Prostate gland (tissue), 2 donors: ENCODE results near the gene PACSIN3.

Source experiments
- CTCF ChIP-seq, 4 experiments: fragments of 200-600 bp in 2 of 4; fragments of 450-650 bp in 2 of 4; sonication (generic) in 2 of 4; IDR thresholded peaks; 1 replicate in 3 of 4; 2 replicates in 1 of 4; pipeline ENCODE4 v1.5.1; 2016 to 2019; ENCODE audit warnings: antibody characterized with exemption in 4 of 4, mild to moderate bottlenecking in 2 of 4, moderate library complexity in 2 of 4
- POLR2A ChIP-seq: fragments of 450-650 bp; IDR thresholded peaks from one replicate; pipeline ENCODE4 v1.6.1; 2016; ENCODE audit warnings: antibody characterized with exemption, mild to moderate bottlenecking

GRCh38 chr11:47229161-47229560 is 42.9 kb upstream of the PACSIN3 start:
- TF ChIP-seq CTCF (IDR thresholded peaks at IDR 0.05) (no peak), POLR2A (no peak)
